GM13976 (cell line): ENCODE measurements around the gene SELENOH.

Experiments
- DNase-seq: peaks from one replicate; pipeline ENCODE4 v3.0.0; 2012; ENCODE audit warnings: low spot score
- CTCF ChIP-seq: IDR thresholded peaks from 2 replicates; pipeline ENCODE4 v1.5.1; 2012; ENCODE audit warnings: borderline replicate concordance, mild to moderate bottlenecking; ENCODE audit not compliant: insufficient read depth; ENCODE audit errors: extremely low read depth, missing control alignments, control extremely low read depth
- in situ Hi-C: fragments of 300-500 bp; cut with MboI; formaldehyde crosslinking; loops from one replicate; pipeline ENCODE4 v1.12.0; 2022; ENCODE audit warnings: low sequenced_read_pairs, mixed read lengths, inconsistent platforms; ENCODE audit not compliant: unreplicated experiment

Gene SELENOH

GRCh38 chr11:57777969-57778317, 36.7 kb downstream of the SELENOH start:
- TF ChIP-seq CTCF: no peak
- DNase-seq: no peak
- in situ Hi-C loops: no loop called here

GRCh38 chr11:57778318-57779037, 37.2 kb downstream of the SELENOH start:
- in situ Hi-C loops: no loop called here
- no peak for TF ChIP-seq CTCF
- DNase-seq: no peak

- no peak for DNase-seq
- in situ Hi-C loops: no loop called here
- TF ChIP-seq CTCF: no peak
These were observed 38.0 kb downstream of the SELENOH start for GRCh38 chr11:57779276-57779675.

- no peak for TF ChIP-seq CTCF
- in situ Hi-C loops: no loop called here
- DNase-seq: no peak
These were observed 40.2 kb downstream of the SELENOH start for GRCh38 chr11:57781529-57781943.

GRCh38 chr11:57785072-57785471, 43.8 kb downstream of the SELENOH start:
- in situ Hi-C loops: no loop called here
- DNase-seq: no peak
- TF ChIP-seq CTCF: no peak

GRCh38 chr11:57786436-57786835, 45.1 kb downstream of the SELENOH start:
- no peak for TF ChIP-seq CTCF
- in situ Hi-C loops: no loop called here

GRCh38 chr11:57787006-57787604, 45.8 kb downstream of the SELENOH start:
- in situ Hi-C loops: no loop called here
- TF ChIP-seq CTCF: no peak
- no peak for DNase-seq

More at GRCh38 chr11:57786436-57786835, 45.1 kb downstream of the SELENOH start:
- DNase-seq: no peak
